ENCODE measurements around the gene COLEC11.
"Not testable (repeated sequence)": the region's sequence is repeated elsewhere in the genome, so short reads cannot be mapped to it uniquely, and the experiment has no call there.

The COLEC11 gene

DNA sequence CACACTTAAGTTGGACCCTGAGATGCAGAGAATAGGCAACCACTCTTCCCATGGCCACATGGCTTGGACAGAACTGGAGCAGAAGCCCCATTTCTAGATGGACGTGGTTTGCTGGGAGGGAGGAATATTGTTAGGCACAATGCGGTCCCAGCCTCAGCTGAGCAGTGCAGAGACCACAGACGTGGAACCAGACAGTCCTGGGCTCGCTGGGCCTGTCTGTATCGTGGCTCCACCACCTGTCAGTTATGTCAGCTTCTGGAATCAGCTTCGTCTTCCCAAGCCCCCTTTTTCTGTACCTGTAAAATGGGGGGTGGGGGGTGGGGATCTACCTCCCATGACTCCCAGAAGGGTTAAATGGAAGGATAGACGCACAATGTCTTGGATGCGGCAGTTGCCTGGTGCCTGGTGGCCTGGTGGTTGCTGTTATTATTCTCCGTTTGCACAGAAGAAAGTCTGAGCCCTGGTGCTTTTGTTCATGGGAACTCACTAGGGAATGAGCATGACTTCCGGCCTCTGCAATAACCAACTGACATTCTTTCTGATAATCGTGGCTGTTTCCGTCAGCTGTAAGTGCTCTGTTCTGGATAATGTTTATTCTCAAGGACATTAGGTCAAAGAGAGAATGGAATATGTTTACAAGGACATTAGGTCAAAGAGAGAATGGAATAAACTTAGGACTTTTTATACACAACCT, 31.4 kb downstream of the COLEC11 start:
- no peak for DNase-seq

DNA sequence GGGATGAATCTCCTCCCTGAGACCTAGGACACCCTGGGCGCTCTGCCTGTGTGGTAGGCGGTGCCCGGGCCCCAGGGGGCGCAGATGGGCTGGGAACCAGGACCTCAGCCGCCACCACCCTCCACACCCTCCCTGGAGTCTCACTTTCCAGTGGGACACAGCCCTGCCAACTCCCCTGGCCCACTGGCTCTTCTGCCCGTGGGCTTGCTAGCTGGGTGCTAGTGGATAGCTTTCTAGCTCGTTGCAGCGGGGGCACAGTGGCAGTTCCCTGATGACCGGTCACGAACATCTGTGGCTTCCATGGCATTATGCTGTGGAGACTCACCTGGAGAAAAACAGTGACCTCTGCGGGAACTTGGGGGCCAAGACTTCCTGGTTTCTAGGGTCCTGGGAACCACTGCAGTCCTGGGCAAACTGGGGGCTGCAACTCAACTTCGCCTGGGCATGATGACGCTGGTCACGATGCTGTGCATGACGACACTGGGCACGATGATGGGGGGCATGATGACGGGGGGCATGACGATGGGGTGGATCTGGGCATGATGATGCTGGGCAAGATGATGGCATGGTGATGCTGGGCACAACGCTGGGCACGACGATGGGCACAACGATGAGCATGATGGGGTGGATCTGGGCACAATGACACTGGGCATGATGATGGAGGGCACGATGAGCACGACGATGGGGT, 32.0 kb downstream of the COLEC11 start:
- DNase-seq, result no peak

DNA sequence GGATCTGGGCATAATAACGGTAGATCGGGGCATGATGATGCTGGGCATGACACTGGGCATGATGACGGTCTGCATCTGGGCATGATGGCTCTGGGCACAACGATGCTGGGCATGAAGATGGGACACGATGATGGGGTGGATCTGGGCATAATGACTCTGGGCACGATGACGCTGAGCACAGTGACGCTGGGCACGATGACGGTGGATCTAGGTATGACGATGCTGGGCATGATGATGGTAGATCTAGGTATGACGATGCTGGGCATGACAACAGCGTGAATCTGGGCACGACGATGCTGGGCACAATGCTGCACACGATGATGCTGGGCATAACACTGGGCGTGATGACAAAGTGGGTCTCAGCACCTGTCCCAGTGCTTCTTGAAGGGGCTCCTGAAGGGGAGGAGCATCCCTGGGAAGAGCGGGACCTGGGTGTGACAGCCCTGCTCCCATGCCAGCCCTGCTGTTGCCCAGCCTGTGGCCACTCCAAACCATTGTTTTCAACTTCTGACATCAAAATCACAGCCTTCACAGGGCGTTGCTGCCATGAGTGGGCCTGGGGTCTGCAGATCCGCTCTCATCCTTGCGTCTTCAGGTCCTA, 32.7 kb downstream of the COLEC11 start:
- DNase-seq, result no peak

DNA sequence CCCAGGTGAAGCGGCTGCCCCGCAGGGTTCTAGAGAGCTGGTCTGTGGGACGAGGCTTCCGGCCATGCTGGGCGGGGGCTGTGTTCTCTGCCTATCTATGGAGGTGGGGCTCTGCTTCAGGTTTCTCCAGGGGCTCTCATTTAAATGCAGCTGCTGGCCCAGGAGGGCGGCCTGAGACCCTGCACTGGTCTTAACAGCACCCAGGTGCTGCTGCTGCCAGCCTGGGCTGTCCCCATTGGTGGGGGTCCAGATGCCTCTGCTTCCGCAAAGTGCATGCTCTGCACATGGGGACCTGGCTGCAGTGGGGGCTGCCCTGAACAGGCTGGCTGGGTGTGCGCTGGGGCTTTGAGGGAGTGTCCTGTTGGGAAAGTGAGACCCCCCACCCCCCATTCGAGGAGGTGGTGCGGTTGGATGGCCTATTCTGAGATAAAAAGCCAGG, 33.3 kb downstream of the COLEC11 start:
- no peak for DNase-seq

DNA sequence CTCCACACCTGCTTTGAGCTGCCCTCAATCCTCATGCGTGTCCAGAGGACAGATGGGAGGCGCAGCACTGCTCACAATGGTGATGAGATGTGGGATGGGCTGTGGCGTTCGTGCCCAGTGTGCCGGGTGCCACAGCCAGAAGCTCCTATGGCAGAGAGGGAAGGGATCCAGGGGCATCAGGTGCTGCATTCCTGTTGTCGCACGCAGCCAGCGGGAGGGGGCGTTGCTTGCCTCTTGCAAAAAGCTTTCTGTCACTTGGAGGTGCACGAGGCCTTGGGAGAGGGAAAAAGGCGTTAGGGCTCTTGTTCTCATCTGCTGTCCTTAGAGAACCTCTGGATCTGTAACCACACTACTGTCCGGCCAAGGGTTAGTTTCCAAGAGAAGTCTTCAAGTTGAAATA, 33.9 kb downstream of the COLEC11 start:
- no peak for DNase-seq

DNA sequence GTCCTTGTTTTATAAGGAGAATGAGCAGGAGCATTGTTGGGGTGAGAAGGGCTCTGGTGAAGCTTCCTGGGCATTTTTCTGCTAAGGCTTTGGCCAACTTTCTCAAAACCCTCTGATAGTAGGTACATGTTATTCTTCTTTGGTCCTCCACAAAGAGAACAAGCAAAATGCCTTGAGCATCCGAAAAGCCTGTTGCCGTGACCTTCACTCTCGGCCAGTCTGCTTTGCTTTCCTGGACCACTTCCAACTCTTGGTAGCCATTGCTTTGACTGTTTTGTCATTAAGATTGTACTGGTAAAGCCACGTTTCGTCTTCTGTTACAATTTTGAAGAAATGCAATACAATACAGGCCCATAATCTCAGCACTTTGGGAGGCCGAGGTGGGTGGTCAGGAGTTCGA, 35.7 kb downstream of the COLEC11 start:
- no peak for DNase-seq

DNA sequence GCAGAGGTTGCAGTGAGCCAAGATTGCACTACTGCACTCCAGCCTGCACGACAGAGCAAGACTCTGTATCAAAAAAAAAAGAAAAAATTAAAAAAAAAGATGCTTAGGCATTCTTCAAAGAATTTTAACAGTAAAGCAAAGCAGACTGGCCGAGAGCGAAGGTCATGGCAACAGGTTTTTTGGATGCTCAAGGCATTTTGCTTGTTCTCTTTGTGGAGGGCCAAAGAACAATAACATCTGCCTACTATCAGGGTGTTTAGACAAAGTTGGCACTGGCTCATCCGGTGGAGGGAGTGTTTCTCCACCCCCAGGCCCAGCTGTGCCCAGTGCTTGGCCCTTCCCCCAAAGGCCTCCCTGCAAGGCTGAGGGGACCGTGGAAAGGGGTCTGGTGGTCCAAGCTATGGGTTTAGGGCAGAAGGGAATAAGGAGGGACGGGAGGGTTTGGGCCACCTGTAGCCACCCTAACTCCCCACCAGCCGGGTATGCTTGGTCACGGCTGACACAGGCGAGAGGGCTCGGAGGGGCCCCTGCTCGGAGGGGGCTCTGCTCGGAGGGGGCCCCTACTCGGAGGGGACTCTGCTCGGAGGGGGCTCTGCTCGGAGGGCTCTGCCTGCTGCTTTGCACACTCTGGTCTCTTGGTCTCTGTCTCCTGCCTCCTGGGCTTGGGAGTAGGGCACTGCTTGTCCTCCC, 36.4 kb downstream of the COLEC11 start:
- no peak for DNase-seq

DNA sequence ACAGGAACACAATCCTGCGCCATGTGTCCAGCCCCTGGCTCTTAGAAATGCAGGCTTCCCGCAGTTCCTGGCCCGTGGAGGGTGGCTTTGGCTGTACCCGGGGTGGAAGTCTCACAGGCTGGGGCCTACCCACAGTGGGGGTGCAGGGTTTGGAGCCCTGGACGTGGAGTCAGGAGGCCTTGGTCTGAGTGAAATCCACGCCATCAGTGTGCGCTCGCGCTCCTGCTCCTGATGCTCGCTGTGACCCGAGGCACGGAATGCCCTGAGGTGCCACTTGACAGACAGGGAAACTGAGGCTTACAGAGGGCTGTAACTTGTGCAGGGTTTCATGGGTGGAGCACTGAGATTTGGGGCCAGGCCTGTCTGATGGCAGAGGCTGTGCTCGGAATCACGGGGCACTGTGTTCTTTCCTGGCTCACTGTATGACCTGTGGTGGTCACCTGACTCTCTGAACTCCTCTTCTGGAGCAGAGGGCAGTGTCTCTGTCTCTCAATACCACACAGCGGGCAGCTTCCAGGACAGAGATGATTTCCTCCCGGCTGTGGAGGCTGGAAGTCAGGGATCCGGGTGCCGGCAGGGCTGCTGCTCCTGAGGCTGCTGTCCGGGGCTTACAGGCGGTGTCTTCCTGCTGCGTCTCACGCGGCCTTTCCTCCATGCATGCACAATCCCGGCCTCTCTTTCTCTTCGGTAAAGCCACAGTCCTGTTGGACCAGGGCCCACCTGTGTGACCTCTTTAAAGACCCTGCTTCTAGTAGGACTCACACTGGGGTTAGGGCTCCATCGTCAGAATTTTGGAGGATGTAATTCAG, 37.1 kb downstream of the COLEC11 start:
- DNase-seq, result no peak

DNA sequence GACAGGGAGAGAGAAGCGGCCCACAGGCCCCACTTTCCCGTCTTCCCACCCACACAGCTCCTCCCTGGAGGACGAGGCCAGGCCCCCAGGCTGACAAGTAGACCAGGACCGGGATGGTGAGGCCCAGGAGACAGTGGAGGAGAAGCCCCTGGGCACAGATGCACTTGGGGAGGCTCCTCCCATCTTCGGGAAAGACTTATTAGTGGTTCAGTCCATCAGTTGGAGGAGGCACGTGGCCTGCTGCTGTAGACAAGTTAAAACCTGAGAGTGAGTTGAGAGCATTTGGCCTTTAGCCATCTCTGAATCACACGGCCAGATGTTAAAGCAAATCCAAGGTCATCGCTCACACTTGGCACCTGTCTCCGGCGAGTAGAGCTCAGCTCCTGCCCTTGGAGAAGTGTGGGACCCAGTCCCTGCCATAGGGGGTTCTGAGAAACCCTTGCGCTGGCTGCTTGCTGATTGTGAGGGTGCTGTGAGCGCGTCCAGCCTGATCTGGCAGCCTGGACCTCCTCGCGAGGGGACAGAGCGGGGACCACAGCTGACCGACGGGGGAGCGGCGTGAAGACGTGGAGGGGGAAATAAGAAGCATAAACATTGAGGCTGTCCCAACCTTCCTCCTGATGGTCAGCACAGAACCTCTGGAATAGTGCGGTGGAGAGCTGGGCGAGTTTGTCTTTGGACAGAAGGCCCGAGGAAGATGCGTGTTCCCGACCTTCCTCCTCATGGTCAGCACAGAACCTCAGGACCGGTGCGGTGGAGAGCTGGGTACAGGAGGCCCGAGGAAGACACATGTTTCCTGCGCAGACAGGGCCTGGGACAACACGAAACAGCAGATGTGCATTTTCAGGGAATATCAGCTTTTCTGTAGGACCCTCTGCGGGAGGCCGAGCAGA, 38.4 kb downstream of the COLEC11 start:
- DNase-seq, result no peak

DNA sequence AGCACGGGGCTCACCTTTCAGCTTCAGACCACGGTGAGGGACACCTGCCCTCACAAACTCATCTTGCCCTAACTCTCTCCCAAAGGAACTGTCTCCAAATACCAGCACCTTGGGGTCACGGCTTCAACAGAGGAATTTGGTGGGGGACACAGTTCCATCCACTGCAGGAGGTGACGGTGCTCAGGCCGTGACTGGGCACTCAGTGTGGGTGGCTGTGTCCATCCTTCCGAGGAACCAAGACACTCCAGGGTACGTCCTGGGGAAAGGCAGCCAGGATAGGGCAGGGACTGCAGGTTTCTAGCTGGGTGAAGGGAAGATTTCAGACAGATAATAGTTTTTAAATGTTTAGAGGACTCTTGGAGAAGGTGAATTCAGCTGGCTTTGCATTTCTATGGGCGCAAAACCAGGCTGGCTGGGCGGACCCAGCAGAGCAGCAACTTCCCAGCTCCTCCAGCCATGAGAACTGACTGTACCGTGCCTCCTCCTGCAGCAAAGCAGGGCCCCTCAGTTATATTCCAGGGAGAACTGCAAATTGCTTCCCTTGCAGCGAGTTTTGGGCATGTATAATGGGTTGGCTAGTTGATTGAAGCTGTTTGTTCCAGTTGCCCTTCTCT, 39.2 kb downstream of the COLEC11 start:
- DNase-seq, result no peak

DNA sequence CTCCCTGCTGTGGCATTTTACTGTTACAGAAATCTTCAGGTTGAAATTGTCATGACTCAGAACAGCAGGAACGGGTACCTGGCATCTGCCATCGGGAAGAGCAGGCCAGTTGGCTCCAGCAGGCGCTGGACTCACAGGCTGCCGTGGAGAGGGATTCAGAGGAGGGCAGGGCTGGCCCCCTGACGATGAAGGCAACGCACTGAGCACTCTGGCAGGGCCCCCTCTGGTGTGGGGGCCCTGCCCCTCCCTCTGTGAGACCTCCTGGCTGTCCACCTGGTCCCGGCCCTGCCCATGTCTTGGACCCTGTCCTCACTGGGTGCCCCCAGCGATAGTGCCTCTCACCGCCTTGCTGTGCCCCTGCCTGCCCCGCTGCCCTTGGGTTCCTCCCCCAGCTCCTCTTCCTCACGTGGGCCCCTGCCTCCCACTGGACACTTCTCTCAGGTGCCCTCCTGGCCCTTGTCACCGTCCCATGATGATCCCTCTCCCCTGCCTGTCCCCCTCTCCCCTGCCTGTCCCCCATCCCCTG, 39.7 kb downstream of the COLEC11 start:
- DNase-seq, result no peak

DNA sequence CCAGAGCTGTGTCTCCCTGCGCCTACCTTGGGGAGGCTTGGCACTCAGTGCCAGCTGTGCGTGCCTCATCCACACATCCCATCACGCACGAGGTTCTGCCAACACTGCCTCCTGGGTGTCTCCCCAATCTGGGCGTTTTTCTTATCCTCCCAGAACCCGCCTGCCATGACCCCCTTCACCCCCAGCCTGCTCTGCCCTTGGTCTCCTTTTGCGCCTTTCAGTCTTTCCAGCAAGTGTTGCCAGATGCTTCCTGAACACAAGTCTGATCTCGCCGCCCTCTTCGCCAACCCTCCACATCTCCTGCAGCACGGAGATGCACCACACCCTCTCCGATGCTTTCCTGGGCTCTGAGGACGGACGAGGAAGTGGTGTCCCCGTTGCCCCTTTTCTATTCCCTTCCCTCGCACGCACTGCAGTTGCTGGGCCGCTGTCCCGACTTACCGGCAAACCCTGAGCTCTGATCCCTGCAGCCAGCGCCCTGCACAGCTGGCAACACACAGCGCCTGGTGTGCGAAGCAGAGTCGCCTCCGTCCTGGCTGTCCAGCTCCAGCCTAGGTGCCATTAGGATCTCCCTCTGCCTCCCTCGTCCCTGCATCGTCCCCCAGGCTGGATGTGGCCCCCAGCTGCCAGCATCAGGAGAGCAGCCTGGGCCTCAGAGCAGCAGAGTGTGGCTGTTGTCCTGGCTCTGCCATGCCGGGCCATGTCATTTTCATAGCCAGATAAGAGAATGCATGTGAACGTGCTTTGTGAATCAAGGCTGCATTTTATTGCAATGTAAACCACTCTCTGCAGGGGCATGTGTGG, 40.5 kb downstream of the COLEC11 start:
- DNase-seq, result no peak

DNA sequence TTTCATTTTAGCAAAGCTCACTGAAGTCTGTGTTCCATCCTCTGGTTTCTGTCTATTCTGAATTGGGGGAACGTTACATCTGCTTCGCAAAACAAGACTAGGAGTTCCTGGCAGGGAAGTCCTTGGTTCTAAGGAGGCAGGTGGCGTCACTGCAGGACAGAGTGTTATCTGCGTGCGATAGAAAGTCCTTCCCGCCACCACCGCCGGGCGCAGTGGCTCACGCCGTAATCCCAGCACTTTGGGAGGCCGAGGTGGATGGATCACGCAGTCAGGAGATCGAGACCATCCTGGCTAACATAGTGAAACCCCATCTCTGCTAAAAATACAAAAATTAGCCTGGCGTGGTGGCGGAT, 41.0 kb downstream of the COLEC11 start:
- DNase-seq, result not testable (repeated sequence)

DNA sequence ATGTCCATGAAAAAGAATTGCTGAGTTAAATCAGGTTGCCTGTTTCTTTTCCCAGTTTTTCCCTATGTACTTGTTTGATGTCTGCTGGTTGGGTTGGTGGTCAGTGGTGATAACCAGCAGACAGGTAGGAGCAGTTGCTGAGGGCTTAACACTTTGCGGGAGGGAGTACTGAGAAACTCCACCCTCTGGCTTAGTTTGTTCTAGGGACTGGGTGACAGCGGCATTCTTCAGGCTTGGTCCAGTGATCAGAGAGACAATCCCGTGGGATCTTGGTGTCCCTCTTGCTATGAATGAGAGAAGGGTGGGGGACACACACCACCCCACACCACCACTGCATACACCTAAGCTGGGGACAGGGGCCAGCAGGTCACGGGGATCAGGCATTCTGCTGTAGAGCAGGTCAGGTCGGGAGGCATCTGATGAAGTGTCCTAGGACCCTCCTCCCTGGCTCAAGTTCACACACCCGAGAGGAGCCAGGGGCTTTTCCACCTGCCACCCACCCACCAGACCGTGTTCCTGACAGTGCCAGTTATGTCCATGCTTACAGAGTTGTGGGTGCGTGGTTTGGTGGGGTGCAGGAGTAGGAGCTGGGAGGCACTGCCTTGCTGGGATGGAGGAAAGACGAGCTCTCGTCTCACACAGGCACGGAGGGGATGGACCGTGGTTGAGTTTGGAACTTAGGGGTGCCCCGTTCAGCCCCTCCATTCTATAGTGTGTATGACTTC, 41.8 kb downstream of the COLEC11 start:
- DNase-seq, result no peak

DNA sequence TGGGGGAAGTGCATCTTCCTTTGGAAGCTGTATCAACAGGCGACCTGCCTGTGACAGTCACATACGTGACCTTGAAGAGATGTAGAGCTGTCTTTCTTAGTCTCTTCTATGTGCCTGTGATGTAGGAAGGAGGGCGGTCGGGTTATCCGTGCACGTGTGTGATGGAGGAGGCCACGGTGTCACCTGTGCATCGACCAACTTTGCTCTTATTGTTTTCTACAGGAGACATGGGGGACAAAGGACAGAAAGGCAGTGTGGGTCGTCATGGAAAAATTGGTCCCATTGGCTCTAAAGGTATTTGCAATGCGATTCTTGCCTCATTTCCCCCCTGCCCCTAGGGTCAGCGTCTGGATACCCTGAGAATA, 42.4 kb downstream of the COLEC11 start:
- DNase-seq, result no peak

DNA sequence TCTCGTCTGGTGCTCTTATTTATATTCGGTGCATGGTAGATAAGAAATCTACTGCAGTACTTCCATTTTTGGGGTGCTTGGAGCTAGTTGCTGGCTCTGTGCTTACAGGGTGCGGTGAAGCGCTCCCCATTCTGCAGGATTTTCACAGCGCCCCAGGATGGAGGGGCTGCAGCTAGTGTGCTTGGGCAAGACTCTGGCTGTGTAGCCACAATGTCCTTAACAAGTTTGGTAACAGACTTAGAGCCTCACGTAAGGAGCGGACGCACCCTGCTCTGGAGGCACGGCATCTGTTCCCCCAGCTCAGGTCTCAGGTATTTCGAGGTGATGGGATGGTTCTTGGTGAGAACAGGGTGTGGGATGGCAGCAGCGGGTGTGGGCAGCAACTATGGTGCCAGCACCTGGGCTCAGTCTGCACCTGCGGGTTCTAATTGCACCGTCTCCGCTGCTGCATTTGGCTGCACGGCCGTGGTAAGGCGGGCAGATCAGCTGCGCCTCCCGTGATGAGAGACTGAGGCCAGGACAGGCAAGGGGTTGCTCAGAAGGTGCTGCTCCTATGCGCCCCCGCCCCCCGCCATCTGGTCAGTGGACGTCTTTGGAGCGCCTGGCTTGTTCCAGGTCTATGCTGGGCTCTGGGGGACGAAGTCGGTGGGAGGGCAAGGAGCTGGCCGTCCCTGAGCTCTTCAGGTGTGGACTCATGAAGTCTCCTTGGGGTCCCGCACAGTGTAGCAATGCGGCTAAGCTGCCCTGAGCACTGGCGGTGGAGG, 43.0 kb downstream of the COLEC11 start:
- no peak for DNase-seq

DNA sequence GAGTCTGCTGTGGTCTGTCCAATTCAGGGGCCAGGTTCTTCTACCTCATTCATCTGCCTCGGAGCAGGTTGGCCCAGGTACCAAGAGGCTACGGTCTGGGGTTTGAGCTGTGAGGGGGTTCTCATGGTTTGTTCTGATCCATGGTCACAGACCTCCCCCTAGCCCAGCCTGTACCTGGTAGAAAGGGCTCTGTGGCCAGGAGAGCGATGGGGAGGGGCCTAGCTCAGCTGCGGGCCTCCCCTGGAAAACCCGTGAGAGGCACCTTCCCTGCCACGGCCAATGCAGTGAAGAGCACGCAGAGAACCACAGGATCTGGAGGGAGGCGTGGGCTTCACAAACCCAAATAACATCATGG, 43.5 kb downstream of the COLEC11 start:
- DNase-seq, result no peak

DNA sequence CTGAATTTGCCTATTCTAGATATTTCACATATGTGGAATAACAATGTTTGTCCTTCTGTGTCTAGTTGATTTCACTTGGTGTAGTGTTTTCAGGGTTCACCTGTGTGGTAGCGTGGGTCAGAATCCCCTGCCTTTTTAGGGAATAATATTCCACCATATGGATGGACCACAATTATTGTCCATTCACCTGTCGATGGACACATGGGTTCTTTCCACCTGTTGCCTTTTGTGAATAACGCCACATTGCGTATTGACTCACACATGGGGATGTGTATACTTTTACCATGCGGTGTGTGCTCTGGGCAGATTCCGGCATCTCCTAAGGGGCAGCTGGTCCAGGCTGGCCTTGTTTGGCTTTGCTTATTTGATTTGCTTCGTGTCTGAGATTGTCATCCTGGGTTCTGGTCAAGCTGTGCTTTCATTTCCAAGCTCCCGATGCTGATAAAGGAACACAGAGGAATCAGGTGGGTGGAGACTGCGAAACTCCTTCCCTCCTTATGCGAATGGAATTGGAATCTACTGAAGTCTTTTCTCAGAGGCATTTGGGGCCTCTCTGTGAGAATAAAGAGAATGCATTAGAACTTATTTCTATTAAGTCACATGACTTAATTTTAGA, 44.2 kb downstream of the COLEC11 start:
- no peak for DNase-seq

DNA sequence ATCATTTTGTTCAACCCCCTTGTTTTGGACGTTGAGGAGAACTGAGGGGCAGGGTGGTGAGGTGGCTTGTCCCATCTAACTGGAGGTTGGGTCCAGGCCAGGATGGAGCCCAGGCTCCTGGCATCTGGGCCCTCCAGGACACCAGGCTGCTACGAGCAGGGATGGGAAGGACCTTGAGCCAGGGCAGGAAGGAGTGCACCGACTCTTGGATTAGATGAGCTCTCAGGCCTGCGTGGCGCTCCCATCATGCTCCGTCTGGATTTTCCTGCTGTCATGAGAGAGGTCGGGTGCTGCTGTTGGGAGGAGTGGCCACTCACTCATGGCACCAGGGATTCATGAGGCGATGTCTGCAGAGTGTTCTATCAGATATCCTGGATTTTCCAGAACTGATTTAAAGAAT, 44.7 kb downstream of the COLEC11 start:
- DNase-seq, result no peak
